Mucosa of descending colon (tissue), 3 donors: ENCODE results near the gene BTF3L4. TPM values are rescaled to one million over a fixed set of nuclear protein-coding genes. Genes with fewer than 3 reads are reported as not detected.
A peak's percentile ranks its signal among the peaks of the same experiment; 100 is the strongest.

ENCODE experiments used
- ATAC-seq: fragments of 200-7000 bp; cut with Tn5 transposase; one replicate; pipeline ENCODE4 v1.9.1; 2020; ENCODE audit warnings: mild to moderate bottlenecking, moderate library complexity
- DNase-seq, 3 donors: peaks; one replicate each; pipeline ENCODE4 v3.0.0-alpha.2; 2020
- H3K36me3 ChIP-seq: fragments of 200-600 bp; one replicate; pipeline ENCODE4 v1.8.0; 2021; ENCODE audit warnings: low read depth, mild to moderate bottlenecking
- H3K4me1 ChIP-seq: fragments of 200-600 bp; one replicate; pipeline ENCODE4 v1.8.0; 2021; ENCODE audit warnings: low read depth, mild to moderate bottlenecking
- H3K4me3 ChIP-seq: fragments of 200-600 bp; one replicate; pipeline ENCODE4 v1.8.0; 2021; ENCODE audit warnings: mild to moderate bottlenecking
- H3K9me3 ChIP-seq: fragments of 200-600 bp; one replicate; pipeline ENCODE4 v1.8.0; 2021; ENCODE audit warnings: mild to moderate bottlenecking
- intact Hi-C, 2 donors: fragments of 100-400 bp; cut with DNase I in 1 of 2; cut with micrococcal nuclease in 1 of 2; formaldehyde crosslinking; loops; one replicate each; pipeline versions ENCODE4 v1.11.0 to v1.11.1; 2022; cut with DNase I, micrococcal nuclease
- total RNA-seq, 3 donors: library from RNA; stranded (reverse); fragmentation: NEBNext Ultra II Directional in 2 of 3; extraction: Animal tissue kit (Norgen Biotek cat#: 25700) in 2 of 3; gene quantifications; one replicate each; pipeline versions ENCODE4 v1.2.1 to v1.2.4, GENCODE V29; 2021 to 2023
- TF ChIP-seq, protein P1 (sequence below): fragments of 200-600 bp; IDR thresholded peaks from one replicate; pipeline ENCODE4 v1.8.0; 2022; ENCODE audit warnings: antibody characterized with exemption, mild to moderate bottlenecking
- donor health status: DM: no; HTN: no; CAD: no; lungs with moderate emphysema.
- donor health status: DM: no; HTN: no; CAD: no.
- donor health status: DM: no; HTN: yes; CAD: no.

BTF3L4 gene
- total RNA-seq, 3 donors from 2014 or later, result 22.4 to 27.7 (median 26.4) TPM

DNA sequence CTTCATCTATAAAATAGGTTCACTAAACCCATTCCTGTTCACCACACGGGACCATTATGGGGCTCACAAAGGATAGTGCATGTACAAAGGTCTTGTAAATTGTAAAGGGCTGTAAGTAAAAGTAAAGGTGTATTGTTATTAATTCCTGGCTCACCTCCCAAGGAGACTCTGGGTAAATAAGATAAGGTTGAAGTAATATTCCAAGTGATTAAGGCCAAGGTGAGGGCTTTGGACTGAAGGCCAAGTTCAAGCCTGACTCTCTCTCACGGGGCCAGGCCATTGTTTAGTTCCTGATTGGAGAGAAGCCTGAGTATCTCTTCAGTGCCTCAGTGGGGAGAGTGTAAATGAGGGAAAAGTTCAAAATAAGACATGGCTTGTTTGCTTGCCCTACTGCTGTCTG lies 66.3 kb downstream of the BTF3L4 start:
- DNase-seq (no peak), ATAC-seq (no peak)
- Histone ChIP-seq H3K36me3 (no peaks in the 10 kb centered on the region), H3K9me3 (no peaks in the 10 kb centered on the region), H3K4me3 (no peak overlapping the region), H3K4me1 (no peaks in the 10 kb centered on the region)
- TF ChIP-seq, protein P1, sequence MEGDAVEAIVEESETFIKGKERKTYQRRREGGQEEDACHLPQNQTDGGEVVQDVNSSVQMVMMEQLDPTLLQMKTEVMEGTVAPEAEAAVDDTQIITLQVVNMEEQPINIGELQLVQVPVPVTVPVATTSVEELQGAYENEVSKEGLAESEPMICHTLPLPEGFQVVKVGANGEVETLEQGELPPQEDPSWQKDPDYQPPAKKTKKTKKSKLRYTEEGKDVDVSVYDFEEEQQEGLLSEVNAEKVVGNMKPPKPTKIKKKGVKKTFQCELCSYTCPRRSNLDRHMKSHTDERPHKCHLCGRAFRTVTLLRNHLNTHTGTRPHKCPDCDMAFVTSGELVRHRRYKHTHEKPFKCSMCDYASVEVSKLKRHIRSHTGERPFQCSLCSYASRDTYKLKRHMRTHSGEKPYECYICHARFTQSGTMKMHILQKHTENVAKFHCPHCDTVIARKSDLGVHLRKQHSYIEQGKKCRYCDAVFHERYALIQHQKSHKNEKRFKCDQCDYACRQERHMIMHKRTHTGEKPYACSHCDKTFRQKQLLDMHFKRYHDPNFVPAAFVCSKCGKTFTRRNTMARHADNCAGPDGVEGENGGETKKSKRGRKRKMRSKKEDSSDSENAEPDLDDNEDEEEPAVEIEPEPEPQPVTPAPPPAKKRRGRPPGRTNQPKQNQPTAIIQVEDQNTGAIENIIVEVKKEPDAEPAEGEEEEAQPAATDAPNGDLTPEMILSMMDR, result no peak
- intact Hi-C loops, result loop anchor here in 1 of 2 donors (10.0 kb wide), 1 partner anchor 172 kb away; no protein-coding TSS in a partner anchor

DNA sequence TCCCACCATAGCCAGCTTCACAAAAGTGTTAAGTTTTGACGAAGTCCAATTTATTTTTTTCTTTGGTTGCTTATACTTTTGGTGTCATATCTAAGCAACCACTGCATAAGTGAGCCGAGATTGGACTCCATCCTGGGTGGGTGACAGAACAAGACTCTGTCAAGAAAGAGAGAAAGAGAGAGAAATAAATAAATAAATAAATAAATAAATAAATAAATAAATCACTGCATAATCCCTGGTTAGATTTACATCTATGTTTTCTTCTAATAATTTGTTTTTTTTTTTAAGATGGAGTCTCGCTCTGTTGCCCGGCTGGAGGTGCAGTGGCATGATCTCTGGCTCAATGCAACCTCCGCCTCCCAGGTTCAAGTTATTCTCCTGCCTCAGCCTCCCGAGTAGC lies 67.5 kb downstream of the BTF3L4 start:
- no peaks in the 10 kb centered on the region for H3K9me3 ChIP-seq
- TF ChIP-seq, protein P1, result no peak
- intact Hi-C loops, result loop anchor here in 1 of 2 donors (10.0 kb wide), 1 partner anchor 171 kb away; no protein-coding TSS in a partner anchor
- no peak overlapping the region for H3K4me3 ChIP-seq
- ATAC-seq (no peak), DNase-seq (no peak)
- no peaks in the 10 kb centered on the region for H3K4me1 ChIP-seq
- no peaks in the 10 kb centered on the region for H3K36me3 ChIP-seq

DNA sequence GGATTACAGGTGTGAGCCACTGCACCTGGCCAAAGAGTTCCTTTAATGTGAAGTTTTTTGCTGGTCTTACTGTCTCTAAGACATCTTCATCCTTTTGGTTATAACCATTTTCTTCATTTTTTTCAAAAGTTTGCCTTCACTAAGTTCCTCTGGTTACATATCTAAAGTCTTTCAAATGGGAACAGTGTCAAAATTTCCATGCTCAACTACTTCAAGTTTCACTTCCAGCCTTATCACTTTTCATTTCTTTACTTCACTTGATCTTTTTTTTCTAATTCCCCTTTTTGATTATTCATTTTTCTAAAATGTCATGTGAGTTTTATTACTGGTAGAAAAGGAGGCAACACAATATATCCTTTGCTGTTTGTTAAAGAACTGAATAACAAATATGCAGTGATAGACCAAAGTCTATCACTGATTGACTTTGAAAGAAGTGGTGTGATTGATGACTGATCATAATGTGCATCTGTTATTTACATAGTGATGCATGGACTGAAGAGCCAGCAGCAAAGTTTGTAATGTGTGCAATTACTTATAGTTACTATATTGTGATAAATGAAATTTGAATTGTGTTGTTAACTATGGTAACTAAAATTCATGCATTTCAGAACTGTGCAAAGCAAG lies 69.8 kb downstream of the BTF3L4 start:
- DNase-seq, result no peak
- no peak for ATAC-seq
- intact Hi-C loops, result loop anchor here in 1 of 2 donors (10.0 kb wide), 1 partner anchor 169 kb away; no protein-coding TSS in a partner anchor

DNA sequence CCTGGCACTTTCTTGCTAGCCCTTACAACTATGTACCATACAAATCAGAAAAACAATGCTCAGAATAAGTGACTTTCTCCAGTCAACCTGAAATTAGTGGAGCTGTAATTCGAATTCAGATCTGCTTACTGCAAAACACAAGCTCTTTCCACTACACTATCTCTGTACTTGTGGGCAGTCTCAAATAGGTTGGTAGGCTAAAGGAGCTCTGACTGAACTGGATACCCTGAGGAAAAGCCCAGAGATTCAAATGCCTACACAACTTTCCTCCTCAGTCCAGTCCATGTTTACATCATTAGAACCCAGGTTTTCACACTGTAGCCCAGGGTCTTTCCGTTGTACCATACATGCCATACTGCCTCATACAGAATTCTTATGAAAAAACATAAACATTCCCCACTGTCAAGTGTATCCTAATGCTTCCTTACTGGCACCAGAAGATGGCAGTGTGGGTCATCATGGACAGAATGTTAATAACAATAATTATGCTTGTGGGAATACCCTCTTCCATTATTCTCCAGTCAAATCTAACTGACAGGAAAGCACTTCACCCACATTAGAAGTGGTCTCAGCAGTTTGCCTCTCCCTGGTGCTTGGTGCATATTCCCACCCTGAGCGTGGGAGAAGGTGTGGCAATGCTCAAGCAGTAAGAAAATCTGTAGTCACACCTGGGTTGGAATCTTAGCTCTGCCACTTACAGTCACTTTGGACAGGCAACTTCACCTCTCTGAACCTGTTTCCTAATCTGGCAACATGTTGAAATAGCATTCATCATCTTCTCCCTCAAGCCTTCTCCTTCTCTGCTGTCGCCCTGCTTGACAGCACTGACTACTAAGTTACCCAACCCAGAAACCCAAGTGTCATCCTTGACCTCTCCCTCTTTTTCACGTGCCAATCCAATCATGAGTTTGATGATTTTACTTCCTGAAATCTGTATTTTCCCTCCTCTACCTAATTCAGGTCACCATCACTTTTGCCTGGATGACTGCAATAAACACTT lies 71.4 kb downstream of the BTF3L4 start:
- intact Hi-C loops, result loop anchor here in 1 of 2 donors (10.0 kb wide), 1 partner anchor 167 kb away; no protein-coding TSS in a partner anchor
- Histone ChIP-seq H3K36me3 (no peaks in the 10 kb centered on the region), H3K9me3 (no peaks in the 10 kb centered on the region), H3K4me1 (no peaks in the 10 kb centered on the region), H3K4me3 (no peak overlapping the region)
- peak; percentile 71 for ATAC-seq
- DNase-seq, result peak in 1 of 3 donors; percentile 63
- TF ChIP-seq, protein P1, result peak; percentile 18

More for the DNA sequence above, 69.8 kb downstream of the BTF3L4 start:
- H3K4me1 ChIP-seq, result no peaks in the 10 kb centered on the region
- H3K36me3 ChIP-seq, result no peaks in the 10 kb centered on the region
- H3K9me3 ChIP-seq, result no peaks in the 10 kb centered on the region
- H3K4me3 ChIP-seq, result no peak overlapping the region
- TF ChIP-seq, protein P1, result no peak

DNA sequence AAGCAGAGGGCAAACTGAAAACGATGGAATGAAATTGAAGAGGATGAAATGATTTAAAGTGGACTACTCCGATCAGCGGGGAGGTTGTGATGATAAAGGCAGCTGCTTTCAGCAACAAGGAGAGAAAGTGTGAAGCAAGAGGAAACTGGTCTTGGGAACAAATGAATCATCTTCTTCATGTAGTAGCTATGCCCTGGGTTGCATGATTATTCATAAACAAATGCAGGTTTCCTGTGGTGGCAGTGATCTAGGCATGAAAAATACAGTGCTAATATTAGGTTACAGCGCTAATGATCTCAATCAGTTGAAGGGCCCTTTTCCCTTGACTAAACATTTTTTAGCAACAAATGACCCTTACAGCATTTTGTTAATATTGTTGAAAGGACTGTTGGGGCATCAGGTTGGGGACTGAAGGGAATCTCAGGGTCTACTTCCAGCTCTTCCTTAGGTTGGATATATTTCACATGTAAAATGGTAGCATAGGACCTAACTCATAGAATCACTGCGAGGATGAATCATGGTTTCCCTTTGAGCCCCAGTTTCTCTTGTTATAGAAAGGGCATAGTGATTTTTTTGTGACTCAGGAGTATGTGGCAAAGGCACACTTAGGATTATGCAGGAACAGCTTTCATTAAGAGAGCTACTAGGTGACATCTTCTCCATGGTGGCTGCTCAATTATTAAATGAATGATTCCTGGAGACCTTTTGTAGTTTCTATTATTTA lies 83.9 kb downstream of the BTF3L4 start:
- TF ChIP-seq, protein P1, result no peak
- Histone ChIP-seq H3K4me1 (peaks cover 12% of the 10 kb centered on the region), H3K36me3 (no peaks in the 10 kb centered on the region), H3K4me3 (no peak overlapping the region), H3K9me3 (no peaks in the 10 kb centered on the region)
- intact Hi-C loops, result loop anchor here in 1 of 2 donors (10.0 kb wide), 1 partner anchor 155 kb away; no protein-coding TSS in a partner anchor
- no peak for ATAC-seq
- no peak for DNase-seq
